Activated effector memory CD4-positive, alpha-beta T cell treated with anti-CD3 and anti-CD28 coated beads, Interleukin-2, amount 50 U/mL, for 16 hours (primary cell): ENCODE data around the gene PCID2.

Source experiments
- DNase-seq: peaks from one replicate; pipeline ENCODE4 v3.0.0-alpha.2; 2020

PCID2 gene

DNA sequence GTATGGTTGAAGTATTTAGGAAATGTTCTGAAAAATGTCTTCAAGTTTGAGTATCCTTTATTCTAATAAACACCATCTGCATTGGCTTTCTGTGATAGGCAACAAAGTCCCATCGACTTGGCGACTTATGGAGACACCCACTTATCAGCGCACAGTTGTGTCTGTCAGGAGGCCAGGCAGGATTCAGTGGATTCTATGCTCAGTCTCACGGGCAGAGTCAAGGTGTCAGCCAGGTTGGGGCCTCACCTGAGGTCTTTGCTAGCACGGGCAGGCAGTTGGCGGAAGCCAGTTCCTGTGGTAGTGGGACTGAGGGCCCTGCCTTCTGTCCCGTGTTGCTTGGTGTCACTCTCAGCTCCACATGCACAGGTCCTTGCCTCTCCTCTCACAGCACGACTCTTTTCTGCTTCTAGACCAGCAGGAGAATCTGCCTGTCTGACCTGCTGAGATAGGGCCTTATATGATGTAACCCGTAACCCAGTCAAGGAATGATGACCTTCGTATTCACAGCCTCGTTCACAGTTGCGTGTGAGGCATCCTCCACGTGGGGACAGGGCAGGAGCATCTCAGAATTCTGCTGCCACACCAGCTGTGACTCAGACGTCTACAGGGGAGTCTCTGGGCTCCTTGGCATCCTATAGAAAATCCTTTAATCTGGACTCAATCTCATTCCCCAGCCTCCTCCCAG, 10.9 kb upstream of the PCID2 start:
- DNase-seq, result no peak

GRCh38 chr13:113218586-113218985, 10.1 kb upstream of the PCID2 start:
- DNase-seq, result no peak

GRCh38 chr13:113216254-113217048, 8.0 kb upstream of the PCID2 start:
- no peak for DNase-seq

DNA sequence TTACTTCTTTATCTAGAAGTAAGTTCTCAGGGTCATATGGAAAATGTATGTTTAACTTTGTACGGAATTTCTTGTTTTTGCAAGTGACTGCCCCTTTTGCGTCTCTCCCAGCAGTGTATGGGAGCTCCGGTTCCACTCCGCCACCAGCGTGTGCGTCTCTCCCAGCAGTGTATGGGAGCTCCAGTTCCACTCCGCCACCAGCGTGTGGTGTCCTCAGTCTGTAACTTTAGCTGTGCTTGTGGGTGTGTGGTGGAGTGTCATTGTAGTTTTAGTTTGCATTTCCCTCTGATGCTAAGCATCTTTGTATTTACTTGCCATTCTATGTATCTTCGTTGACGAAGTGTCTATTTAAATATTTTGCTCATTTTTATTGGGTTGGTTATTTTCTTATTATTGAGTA, 3.3 kb upstream of the PCID2 start:
- DNase-seq, result no peak

GRCh38 chr13:113210833-113211232, 2.4 kb upstream of the PCID2 start:
- no peak for DNase-seq

DNA sequence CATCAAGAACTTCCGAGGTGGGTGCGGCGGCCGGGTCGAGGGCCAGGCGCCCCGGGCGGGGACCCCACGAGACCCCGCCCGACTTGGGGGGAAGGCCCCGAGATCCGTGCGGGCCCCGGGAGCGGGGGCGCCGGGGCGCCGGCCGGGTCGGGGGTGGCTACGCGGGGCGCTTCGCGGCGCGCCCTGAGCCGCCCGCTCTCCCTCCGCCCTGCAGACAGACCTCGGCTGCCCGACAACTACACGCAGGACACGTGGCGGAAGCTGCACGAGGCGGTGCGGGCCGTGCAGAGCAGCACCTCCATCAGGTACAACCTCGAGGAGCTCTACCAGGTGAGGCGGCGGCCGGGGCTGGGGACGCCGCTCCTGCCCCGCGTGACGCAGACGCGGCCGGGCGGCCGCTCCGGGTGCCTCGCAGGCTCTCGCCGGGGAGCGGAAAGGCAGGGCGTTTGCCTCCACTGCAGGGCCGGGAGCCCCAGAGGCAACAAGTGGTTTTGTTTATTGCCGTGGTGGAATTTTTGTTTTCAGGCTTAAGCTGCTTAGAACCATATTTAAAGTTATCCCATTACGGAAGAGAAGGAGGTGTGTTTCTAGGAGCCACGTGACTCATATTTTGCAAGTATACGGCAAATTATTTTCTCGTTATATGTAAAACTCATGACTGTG, 1.4 kb upstream of the PCID2 start:
- peak; percentile 91 for DNase-seq

GRCh38 chr13:113209336-113209758, 878 bp upstream of the PCID2 start, which contains the start of gene CUL4A:
Gene CUL4A (plus strand): TSS chr13:113209613. CDS start chr13:113209628, 15 bp downstream.
- peak; percentile 90 for DNase-seq

- DNase-seq, result no peak
These were observed 514 bp downstream of the PCID2 start for GRCh38 chr13:113207890-113208420.

DNA sequence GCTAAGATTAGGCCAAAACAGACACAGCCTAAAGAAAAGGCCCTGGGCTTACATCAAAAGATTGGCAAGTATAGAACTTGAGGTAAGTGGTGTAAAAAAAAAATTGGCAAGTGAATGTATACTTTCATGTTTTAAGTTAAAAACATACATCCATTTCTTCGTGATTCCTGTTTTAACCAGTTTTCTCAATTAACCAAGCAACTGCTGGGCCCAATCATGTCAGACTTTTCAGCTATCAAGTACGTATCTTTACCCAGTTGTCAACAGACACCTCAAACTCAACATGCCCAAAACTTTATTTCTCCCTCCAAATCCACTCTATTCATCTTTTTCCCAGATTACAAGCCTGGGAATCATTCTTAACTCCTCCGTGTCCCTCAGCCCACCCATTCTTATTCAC, 1.0 kb downstream of the PCID2 start:
- DNase-seq, result no peak

DNA sequence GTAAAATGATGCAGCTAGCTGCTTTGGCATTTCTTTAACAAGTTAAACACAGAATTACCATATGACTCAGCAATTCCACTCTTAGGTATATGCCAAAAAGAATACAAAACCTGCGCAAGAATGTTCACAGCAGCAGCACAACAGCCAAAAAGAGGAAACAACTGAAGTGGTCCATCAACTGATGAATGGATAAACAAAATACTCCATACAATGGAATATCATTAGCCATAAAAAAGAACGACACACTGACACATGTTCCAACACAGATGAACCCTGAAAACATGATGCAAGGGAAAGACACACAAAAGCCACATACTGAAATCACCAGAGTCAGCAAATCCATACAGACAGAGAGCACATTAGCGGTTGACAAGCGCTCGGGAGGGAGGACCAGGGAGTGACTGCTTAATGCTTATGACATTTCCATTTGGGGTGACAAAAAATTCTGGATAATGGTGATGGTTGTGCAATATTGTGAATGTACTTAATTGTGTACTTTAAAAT, 3.0 kb downstream of the PCID2 start:
- no peak for DNase-seq

DNA sequence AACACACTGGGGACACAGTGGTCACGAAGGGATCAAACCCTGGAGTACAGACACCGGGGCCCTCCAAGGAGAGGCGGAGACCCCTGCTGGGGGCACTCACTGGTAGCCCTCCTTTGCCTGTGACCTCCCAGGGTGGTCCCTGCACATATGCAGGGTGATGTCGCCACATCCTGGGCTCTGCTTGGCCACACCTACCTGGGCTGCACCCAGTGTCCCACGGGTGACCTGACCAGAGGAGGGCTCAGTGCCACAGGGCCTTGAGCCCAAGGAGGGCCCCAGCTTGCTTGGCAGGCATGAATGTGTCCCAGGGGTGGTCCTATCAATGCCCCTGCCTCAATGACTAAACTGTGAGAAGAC, 4.1 kb downstream of the PCID2 start:
- no peak for DNase-seq

DNA sequence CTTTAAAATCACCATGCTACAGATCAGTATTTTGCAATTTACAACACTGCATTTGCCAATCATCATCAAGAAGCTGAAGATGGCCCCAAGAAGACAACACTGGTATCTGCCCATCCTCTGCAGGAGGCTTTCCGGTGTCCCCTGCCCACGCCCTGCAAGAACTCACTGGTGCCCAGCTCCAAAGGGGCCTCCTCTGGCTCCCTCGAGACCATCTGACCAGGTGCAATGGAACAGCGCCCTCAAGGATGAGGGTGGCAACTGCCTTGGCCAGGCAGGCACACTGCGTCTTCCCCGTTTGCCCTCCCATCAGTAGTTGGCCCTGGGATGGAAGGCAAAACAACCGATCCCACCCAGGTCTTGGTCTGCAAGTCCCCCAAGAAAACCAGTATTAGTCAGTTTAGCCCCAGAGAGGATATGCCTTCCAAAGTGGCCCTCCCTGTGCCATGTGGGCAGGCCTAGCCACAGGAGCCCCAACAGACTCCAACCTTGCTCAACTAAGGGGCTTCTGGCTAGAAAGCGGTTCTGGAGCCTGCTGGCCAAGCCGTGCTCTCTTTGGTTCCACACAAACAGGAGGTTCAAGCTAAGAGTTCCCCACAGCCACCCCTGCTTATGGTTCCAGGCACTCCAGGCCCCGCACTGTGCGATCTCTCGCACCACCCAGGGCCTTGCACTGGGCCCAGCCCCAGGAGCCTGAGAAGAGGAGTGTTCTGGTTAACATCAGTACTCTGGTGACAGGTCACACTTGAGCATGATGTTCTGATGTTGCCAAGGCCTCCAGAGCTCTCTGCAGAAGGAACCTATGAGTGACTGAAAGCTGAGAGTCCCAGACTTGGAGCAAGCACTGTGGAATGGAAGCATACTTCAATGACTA, 4.7 kb downstream of the PCID2 start:
- no peak for DNase-seq

GRCh38 chr13:113202912-113203311, 5.6 kb downstream of the PCID2 start:
- no peak for DNase-seq

- no peak for DNase-seq
These were observed 6.7 kb downstream of the PCID2 start for GRCh38 chr13:113201815-113202214.

DNA sequence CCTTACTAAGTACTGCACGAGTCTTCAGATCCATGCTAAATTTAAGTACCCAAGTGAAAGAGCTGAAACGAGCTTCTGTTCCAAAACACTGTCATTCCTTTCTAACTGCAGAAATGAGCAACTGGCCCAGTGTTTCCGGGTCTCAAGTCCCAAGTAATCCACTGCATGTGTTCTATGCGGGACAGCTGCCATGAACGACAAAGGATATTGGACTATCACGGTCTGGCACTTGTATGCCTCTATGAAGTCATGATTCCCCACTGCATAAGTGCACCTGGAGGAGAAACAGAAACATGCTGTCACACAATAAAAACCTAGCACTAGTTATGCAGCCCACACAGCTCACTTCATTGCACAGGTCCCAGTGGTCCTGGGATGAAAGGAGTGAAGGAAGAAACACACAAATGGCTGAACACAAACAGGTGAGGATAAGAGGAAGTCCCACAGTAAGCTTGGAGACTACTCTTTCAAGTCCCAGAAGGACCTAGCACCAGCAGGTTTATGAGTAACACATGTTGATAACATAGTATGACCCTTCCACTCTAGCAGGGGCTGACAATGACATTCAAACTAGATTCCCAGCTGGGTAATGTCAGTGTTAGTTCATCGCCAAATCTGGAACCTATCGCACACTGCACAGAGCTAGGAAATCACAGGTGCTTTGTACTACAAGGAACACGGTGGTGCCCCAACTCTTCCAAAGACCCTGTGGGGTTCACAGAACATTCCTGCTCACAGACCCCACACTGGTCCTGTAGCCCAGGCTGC, 11.3 kb downstream of the PCID2 start:
- DNase-seq, result no peak

GRCh38 chr13:113195360-113195759, 13.1 kb downstream of the PCID2 start:
- no peak for DNase-seq

DNA sequence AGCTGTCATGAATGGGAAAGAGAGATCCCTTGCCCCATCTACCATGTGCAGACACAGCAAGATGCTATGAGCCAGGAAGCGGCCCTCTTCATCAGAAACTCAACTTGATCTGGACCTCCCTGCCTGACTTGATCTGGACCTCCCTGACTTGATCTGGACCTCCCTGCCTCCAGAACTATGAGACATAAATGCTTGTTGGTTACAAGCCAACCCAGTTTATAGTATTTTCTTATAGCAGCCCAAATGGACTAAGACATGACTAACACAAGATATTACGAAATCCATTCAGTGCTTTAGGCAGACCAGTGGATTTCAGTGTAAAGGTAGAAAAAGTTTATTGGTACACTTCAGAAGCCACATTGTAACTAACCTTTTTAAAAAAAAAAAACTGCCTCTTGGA, 15.6 kb downstream of the PCID2 start:
- DNase-seq, result no peak

- no peak for DNase-seq
These were observed 16.2 kb downstream of the PCID2 start for GRCh38 chr13:113192279-113192678.

GRCh38 chr13:113190181-113190580, 18.3 kb downstream of the PCID2 start:
- DNase-seq, result no peak

DNA sequence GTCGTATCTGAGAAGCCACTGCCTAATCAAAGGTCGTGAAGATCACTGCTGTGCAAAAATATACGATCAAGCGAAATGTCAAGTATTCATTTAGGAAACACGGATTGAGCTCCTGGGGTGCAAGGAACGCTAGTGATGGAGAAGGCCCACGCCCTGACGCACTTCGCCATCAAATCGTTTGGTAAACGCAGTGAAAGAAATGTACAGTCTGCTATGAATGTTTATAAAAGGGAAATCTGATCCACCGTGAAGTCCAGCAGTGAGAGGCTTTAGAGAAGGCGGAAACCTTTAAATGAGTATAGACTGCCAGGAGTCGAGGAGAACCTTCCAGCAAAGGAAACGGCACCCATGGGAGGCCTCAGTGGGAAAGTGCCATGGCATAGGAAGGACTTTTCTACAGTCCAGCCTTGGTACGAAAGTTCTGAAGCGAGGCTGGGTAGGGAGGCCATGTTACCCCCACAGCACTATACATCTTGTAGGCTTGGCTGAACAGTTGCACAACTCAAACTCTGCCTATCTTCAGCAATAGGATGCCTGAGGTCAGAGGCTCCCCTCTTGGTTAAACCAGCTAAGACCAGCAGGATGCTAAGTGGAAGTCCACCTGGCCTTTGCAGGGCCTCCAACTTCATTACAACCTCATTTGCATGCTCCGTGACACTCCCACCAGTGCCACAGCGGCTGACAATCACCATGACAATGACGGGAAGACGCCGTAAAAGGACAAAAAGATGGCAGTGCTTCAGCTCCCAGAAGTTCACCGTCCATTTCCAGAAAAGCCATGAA, 20.4 kb downstream of the PCID2 start:
- DNase-seq, result no peak

DNA sequence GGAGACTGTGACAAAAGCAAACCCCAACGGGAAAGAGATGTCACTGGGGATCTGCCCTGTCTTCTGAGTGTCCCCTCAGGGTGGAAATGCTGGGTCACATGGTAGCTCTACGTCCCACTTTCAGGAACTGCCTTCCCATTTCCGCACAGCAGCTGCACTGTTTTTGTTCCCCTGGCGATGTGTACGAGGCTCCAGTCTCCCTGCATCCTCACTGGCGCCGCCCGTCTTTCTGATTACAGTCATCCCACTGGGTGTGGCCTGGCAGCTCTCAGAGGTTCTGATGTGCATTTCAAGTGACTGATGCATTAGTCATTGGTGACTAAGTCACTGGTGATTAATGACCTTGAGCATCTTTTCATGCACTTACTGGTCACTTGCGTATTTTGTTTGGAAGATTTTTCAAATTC, 21.2 kb downstream of the PCID2 start:
- DNase-seq, result peak; percentile 87
